C1 segment of cervical spinal cord (tissue), 14 donors: ENCODE data around the gene MATK.

Experiments
- DNase-seq, 14 donors: peaks; one replicate each; lab custom pipeline; 2025; lab: John Stamatoyannopoulos, UW

MATK gene, protein sequence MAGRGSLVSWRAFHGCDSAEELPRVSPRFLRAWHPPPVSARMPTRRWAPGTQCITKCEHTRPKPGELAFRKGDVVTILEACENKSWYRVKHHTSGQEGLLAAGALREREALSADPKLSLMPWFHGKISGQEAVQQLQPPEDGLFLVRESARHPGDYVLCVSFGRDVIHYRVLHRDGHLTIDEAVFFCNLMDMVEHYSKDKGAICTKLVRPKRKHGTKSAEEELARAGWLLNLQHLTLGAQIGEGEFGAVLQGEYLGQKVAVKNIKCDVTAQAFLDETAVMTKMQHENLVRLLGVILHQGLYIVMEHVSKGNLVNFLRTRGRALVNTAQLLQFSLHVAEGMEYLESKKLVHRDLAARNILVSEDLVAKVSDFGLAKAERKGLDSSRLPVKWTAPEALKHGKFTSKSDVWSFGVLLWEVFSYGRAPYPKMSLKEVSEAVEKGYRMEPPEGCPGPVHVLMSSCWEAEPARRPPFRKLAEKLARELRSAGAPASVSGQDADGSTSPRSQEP

DNA sequence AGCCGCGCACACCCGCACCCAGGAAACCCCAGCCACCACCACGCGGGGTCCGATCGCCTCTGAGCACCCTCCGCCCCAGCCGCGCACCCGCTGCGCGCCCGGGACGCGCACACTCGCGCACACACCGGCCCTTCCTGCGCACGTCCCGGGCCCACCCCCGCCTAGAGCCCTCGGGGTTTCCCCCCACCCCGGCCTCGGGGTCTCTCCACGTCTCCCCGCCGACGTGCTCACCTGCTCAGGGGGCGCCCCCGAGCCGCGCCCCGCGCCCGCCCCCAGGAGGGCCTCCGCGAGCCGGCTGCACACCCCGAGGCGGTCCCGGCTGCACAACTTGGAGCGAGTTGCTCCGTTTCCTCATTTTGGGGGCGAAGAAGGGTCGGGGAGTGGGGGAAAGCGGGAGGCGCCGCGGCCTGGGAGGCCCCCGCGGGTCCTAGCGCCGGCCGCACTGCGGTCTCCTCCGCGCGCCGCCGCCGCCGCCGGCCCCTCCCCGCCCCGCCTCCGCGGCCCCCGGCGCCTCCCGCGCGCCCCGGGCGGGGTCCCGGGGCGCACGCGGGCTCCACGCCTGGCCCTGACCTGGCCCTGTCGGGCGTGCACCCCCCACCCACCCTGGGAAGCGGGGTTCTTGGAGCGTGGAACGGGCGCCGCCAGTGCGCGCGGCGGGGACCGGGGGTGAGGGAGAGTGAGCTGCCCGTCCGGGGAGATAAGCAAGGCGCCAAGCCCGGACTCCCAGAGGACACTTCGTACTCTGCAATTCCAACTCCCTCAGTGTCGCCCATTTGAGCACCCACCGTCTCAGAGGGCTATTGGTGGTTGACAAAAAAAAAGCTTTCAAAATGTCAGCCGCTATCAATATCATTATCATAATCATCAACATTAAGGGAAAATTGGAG lies at the start of gene MATK:
Gene MATK (minus strand): TSS at position 444 of the 887 bp plus-strand sequence. CDS start 1,246 bp downstream, outside the sequence.
- DNase-seq: no peak

DNA sequence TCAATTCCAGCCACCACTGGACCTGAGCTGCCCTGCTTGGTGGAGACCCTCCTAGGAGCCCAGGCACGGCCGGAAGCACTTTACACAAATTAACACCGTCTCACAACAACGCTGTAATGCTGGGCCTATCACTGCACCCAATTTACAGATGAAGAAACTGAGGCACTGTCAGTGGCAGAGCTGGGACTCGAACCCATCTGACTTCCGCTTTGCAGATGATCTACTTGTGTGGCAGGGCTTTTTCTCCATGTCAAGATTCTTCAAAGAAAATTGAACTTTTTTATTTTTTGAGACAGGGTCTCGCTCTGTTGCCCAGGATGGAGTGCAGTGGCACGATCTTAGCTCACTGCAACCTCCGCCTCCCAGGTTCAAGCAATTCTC lies 48.9 kb upstream of the MATK start:
- no peak for DNase-seq

DNA sequence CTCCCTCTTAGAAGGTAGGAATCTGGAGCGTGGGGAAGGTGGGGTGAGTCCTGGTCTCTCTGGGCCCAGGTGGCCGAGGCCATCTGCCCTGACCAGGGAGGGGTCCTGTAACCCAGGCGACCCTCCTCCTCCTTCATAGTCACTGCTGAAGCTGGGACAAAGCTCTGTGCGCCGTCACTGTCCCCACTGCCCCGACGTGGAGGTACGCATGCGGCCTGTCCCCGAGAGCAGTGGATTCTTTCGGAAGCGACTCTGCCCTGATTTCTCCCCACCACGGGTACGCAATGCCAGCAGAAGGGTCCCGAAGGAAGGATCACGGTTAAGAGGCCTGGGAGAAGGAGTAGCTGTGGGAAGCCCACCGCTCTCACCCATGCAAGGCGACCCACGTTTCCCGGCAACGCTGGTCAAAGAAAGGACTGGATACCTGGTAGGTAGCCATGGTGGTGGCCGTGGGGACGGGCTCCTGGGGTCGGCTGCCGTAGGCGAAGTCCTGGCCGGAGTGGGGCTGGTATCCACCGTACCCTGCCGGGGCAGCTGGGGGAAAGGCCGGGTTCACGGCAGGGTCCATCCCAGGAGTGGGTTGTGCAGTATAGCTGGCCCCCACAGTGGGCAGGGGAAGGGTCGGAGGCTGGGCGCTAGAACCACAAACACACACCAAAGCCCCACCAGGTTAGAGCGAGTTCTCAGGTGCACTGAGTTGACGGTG lies 48.3 kb upstream of the MATK start:
- no peak for DNase-seq

DNA sequence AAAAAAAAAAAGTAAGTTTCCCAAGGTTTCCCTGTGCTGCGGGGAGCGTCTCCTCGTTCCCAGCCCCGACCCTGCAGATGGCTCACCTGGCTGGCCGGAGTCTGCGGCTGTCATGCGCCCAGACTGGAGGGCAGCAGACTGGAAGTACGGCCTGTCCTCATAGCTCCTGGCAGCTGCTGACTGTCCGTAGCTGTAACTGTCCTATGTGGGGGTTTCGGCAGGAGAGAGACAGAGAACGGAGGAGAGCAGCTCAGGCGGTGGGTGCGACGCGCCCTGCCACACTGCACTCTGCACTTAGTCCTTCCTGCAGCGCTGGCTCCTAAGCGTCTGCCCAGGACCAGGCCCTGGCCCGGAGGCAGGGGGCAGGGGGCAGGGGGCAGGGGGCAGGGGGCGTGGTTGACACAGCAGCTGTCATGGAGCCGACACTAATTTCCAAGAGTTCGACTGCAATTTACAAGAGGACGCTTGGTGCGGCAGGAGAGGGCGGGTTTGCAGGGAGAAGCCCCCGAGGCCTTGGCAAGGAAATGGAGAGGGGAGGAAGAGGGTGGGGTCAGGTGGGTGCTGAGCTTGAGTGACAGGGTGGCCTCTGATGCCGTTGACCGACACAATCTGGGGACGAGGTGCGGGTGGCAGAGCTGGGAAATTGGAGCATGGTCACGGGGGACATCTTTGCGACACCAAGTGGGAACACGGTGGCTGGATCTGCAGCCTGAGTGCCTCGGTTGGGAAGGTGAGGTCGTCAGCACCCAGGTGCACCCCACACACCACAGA lies 47.6 kb upstream of the MATK start:
- no peak for DNase-seq

DNA sequence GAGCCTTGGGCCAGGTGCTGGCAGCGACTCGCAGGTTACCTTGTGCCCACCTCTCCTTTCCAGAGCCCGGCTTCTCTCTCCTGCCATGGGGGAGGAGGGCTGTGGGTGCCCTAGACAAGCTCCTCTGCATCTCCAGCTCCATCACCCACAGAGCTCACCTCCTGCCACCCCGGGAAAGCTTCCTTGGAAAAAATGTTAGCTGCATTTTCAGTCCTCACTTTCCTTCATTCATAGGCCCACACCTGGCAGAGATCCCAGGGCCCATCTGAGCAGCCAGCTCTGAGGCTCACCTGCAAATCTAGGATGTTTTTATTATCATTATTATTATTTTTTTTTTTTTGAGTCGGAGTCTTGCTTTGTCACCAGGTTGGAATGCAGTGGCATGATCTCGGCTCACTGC lies 45.8 kb upstream of the MATK start:
- no peak for DNase-seq

DNA sequence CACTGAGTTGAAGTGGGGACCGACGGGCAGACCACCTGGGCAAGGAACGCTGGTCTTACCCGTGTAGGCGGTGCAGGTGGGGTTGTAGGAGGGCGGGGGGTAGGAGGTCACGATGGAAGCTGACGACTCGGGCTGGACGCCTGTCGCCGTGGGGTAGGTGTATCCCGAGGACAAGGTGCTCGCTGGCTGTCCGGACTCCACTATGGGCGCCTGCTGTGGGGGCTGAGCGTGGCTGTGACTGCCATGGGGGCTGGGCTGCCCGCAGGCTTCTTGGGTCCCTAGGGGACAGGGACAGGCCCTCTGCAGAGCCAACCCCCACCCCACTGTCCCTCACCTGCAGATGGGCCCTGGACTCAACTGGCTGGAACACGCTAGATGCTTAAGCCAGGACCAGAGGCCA lies 45.4 kb upstream of the MATK start:
- no peak for DNase-seq

DNA sequence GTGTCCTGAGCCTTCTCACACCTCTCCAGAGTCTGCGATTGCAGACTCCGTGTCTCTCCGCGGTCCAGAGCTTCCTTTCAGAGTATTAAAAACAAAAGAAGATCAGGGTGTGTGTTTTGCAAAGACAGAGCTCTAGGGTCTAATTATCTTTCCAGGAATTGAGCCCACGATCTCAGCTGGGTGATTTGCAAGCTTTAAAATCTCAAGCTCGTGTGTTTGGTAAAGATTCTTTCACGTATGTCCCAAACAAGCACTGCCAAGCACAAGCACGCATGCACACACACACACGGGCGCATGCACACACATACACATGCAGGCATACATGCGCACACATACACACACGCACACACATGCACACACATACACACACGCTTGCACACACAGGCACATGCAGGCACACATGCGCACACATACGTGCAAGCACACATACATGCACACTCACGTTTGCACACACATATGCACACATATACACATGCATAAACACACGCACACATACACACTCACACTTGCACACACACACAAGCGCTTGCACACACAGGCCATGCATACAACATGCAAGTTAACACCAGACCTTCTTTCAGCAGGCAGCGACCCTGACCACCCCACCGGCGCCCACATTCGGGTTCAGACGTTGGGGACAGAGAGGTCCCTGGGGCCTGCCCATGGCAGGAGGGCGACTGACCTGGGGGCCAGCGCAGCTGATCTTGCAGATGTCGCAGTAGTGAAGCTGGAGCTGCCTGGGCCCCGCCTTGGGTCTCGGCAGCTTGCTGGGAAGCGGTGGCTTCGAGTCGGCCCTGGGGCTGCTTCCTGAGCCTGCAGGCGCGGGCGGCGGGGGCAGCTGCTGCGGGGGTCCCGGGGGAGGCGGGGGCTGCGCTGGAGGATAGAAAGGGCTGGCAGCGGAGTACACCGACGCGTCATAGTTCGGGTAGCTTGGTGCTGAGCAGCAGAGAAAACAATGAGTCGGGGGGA lies 44.7 kb upstream of the MATK start:
- no peak for DNase-seq

DNA sequence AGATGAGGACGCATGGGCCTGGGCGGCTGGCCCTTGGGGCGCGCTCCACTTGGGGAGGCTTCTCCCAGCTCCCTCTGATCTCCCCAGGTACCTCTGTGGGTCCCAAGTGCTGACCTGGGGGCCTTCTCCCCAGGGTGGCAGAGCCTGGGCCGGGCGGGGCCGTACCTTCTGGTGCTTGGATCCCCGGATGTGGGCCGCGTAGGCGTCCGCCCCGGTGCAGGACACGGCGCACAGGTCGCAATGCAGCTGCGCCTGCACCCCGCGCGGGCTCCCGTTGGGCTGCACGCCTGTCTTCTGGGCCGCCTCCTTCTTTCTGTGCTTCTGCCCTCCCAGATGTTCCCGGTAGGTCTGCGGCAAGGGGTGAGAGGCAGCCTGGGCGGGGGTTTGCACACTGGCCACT lies 41.1 kb upstream of the MATK start:
- DNase-seq: no peak

DNA sequence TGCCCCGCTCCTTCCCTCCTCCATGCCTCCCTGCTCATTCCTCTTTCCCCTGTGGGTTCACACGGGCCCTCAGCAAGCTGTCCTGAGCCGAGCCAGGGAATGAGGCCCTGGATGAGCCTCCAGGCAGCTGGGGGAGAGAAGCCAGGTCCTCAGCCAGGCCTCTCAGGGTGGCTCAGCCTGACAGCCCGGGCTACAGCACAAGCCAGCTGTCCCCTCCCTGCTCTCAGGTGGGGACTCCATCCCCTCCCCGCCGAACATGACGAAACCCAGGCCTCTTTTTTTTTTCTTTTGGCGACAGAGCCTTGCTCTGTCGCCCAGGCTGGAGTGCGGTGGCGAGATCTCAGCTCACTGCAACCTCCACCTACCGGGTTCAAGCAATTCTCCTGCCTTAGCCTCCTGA lies 40.0 kb upstream of the MATK start:
- no peak for DNase-seq

DNA sequence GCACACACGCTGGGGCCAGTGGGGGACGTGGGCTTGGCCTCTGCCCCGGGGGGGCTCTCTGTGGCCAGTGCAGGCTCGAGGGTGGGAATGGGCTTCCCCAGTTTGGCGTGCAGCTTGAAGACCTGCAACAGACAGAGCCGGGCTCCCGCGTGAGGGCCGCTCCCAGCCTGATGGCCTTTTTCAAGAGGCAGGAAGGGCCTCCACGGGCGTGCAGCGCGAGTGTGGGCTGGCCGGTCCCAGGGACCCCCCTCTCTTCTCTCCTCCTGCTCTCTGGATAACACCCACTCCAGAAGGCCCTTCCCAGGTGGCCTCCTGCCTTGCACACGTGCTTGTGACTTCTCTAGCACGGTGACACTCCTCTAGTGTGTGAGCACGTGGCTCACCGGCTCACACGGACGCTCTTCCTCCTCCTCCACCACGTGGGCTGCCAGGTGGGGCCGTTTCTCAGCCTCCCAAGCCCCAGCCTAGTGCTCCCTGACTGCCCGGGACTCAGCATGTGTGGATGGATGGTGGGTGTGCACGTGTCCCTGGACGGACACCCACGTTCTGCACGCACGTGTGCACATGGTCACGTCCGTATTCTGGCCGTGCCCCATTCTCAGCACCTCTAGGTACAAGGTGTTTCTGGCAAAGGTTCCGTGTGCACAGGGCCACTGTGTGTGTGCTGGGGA lies 39.2 kb upstream of the MATK start:
- DNase-seq: no peak

DNA sequence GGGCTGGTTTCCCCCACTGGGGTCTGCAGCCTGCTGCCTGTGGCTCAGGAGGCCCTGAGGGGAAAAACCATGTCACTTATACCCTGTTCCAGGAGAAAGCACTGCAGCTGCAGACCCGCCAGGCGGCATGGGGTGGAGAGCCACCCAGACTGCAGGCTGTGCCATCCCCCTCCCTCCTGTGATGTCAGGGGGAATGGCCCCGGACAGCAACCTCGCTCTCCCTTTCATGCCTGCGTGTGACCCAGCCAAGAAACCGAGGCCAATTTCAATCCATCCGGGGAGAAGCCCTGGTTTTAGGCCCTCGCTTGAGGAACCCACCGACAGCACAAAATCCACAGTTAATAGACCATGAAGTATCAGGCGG lies 37.2 kb upstream of the MATK start:
- no peak for DNase-seq

DNA sequence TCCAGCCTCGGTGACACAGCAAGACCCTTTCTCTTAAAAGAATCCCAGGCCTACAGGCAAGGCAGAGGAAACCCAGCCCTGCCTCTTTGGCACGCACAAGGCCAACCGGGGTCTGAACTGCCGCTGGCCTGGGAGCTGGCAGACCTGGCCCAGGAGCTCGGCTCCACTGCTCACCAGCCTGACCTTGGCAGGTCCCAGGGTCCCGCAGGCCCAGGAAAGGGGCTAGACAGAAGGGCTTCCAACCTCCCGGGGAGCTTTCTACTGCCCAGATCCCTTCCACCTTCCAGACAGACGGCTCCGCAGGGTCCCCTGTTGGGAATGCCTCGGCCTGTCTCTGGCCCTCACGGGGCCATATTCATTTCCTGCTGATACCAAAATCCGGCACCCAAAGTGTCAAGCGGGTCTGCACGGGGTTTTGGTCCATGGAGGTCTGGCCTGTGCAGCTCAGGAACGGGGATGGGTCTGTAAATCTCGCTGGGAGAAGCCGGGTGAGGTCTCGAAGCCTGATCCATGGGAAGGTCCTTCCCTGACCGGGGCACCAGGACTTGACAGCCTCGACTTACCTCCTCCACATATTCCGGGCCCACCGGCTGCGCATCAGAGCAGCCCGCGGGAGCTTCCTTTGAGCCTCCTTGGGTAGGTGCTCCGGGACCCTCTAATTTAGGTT lies 36.6 kb upstream of the MATK start:
- DNase-seq: no peak

DNA sequence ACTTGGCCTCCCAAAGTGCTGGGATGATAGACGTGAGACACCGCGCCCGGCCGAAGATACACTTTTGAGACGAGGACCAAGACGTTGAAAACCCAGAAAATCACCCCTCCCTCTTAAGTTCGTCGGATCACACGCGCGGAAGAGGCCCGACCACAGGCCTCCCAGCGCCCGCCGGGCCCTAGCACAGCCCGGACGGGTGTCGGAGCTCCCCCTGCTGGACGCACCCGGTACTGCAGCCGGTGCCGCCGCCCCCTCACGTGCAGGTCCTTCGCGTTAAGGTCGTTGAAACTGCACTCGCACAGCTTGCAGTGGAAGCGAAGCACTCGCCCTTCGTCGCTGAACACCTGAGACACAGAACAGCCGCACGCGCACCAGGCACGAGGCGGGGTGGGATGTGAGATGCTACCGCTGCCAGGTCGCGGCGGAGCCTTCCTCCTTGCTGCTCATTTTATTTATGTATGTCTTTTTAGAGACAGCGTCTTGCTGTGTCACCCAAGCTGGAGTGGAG lies 35.7 kb upstream of the MATK start:
- DNase-seq: peak in 4 of 14 donors; percentile 13 to 29 (median 21)

DNA sequence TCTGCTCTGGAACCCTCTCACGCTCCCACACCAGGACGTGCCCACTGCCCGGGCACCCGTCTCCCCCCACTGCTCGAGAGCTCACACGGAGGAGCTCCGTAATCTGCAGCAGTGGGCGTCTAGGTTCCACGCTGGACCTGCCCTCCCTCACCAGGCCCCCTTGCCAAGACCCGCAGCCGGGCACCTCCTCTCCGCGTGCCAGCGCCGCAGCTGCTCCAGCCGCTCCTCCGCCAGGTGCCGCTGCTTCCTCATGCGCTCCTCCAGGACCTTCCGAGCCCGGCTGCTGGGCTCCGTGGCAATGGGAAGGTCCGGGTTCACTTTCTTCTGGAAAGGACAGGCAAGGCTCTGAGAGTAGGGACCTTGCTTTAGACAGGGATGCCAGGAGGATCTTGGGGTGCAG lies 35.0 kb upstream of the MATK start:
- DNase-seq: no peak

DNA sequence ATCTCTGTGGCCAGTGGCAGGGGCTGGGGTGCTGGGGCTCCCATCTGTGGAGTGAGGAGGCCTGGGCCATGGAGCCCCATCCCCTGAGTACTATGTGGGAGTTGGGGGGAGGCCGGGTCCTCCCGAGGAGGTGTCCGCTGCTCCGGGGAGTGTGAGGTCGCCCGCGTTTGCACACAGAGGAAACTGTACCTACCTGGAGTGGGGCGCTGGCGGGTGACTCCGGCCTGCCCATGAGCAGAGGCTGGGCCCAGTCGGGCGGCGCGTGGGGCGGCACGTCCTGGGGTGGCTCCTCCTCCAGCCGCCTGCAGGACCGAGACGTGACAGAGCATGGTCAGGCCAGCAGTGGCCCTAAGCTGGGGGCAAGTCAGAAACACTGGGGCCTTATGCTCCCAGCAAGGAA lies 33.8 kb upstream of the MATK start:
- no peak for DNase-seq

DNA sequence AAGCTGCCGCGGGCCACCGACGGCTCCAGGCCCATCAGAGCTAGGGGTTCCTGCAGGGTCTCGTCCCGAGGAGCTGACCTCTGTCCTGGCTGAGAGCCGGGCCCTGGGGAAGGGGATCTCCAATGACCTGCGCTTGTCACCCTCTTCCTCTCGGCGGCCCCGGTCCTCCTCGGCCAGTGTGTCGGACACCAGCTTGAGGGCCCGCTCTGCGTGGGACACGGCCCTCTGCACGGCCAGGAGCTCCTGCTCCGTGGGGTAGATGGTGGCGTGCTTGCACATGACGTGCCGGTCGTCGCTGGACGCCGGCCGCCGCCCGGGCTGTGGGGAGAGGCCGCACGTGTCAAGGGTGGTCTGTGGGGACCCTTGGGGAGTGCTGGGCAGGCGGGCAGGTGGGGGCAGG lies 32.7 kb upstream of the MATK start:
- no peak for DNase-seq

DNA sequence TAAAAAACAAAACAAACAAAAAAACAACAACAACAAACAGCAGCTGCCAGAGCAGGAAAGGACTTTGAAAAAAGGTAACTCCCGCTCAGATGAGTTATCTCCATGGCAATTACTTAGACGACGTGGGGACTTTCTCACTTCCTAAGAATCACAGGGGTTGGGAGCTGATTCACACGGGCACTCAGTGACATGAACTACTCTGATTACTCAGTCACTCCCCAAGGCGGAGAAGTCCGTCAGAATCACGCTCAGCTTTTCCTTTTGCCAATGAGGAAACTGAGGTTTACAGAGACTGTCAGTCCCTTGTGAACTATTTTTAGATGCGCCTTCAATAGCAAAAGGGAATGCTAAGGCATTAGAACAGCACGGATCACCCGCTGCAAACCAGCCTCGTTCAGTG lies 32.3 kb upstream of the MATK start:
- DNase-seq: peak in 2 of 14 donors; percentile 12 to 16

DNA sequence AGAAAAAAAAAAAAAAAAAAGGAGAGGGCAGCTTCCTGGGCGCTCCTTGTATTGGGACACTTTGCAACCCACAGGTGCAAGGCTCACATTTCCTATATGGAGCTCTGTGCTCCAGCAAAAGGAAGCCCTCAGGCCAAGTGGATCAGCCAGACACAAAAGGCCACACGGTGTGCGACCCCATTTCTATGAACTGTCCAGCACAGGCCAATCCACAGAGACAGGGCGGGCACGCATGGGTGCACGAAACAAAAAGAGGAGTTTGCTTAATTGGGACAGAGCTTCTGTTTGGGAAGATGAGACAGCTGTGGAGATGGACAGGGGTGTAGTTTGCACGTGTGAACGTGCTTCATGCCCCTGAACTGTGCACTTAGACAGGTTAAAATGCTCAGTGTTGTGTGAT lies 31.6 kb upstream of the MATK start:
- no peak for DNase-seq
